Gastroesophageal sphincter (tissue), 3 donors: ENCODE results near the gene EML4.

ENCODE experiments used
- EP300 ChIP-seq: sonication (generic); formaldehyde crosslinking; IDR thresholded peaks from one replicate; pipeline ENCODE4 v1.6.1; 2017; ENCODE audit warnings: antibody characterized with exemption, mild to moderate bottlenecking
- TF ChIP-seq, protein P1 (sequence below), 4 experiments: fragments of 200-600 bp in 2 of 4; fragments of 450-650 bp in 2 of 4; sonication (generic) in 1 of 4; IDR thresholded peaks; one replicate each; pipeline ENCODE4 v1.5.1; 2017 to 2019; ENCODE audit warnings: antibody characterized with exemption in 4 of 4, mild to moderate bottlenecking in 2 of 4, moderate library complexity in 2 of 4

DNA sequence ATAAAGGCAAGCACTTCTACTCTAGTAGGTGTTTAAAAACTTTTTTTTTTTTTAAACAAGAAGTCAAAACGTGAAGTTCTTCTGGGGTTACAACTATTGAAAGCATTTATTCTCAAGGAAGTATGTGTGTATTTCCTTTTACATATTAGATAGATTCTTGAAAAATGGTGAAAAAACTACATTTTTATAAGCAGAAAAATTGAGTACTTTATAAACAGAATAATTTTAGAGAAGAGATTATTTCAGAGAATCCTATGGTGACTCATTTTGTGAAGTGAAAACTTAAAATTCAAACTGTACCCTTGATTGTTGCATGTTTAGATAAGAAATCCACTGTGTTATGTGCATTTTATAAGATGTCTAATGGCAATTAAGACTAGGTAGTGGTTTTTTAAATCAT is 2.9 kb downstream of the EML4 start:
- TF ChIP-seq, protein P1, sequence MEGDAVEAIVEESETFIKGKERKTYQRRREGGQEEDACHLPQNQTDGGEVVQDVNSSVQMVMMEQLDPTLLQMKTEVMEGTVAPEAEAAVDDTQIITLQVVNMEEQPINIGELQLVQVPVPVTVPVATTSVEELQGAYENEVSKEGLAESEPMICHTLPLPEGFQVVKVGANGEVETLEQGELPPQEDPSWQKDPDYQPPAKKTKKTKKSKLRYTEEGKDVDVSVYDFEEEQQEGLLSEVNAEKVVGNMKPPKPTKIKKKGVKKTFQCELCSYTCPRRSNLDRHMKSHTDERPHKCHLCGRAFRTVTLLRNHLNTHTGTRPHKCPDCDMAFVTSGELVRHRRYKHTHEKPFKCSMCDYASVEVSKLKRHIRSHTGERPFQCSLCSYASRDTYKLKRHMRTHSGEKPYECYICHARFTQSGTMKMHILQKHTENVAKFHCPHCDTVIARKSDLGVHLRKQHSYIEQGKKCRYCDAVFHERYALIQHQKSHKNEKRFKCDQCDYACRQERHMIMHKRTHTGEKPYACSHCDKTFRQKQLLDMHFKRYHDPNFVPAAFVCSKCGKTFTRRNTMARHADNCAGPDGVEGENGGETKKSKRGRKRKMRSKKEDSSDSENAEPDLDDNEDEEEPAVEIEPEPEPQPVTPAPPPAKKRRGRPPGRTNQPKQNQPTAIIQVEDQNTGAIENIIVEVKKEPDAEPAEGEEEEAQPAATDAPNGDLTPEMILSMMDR (IDR thresholded peaks at IDR 0.05): no peak
- TF ChIP-seq EP300: no peak
